GM12878 (cell line): ENCODE measurements around the gene ATXN2.
A peak's percentile ranks its signal among the peaks of the same experiment; 100 is the strongest.

ENCODE experiments used
- CHD1 ChIP-seq: IDR thresholded peaks from 2 replicates; pipeline ENCODE4 v1.6.1; 2012; ENCODE audit warnings: low read depth, low read length, improper control_type of control experiment
- EED ChIP-seq: sonication (generic); IDR thresholded peaks from 2 replicates; pipeline ENCODE4 v1.6.1; 2016; ENCODE audit warnings: antibody characterized with exemption, low read depth
- HCFC1 ChIP-seq: fragments of 150-350 bp; IDR thresholded peaks from 2 replicates; pipeline ENCODE4 v1.6.1; 2014; ENCODE audit warnings: low read length
- NFIC ChIP-seq: IDR thresholded peaks from 2 replicates; pipeline ENCODE4 v1.6.1; 2012; ENCODE audit warnings: low read depth, mild to moderate bottlenecking, inconsistent platforms, low read length, moderate library complexity
- POLR2A ChIP-seq: IDR thresholded peaks from 2 replicates; pipeline ENCODE4 v1.6.1; 2011; ENCODE audit warnings: low read depth, mild to moderate bottlenecking, low read length
- POLR2AphosphoS2 ChIP-seq: IDR thresholded peaks from 2 replicates; pipeline ENCODE4 v1.6.1; 2011; ENCODE audit warnings: low read depth, mild to moderate bottlenecking, low read length, improper control_type of control experiment, moderate library complexity
- REST ChIP-seq: IDR thresholded peaks from 2 replicates; pipeline ENCODE4 v1.6.1; 2012; ENCODE audit warnings: mild to moderate bottlenecking, low read depth, low read length
- TCF3 ChIP-seq: IDR thresholded peaks from 2 replicates; pipeline ENCODE4 v1.6.1; 2012; ENCODE audit warnings: low read depth, mild to moderate bottlenecking, low read length, borderline replicate concordance; ENCODE audit not compliant: insufficient read depth
- USF1 ChIP-seq: IDR thresholded peaks from 2 replicates; pipeline ENCODE4 v1.6.1; 2011; ENCODE audit warnings: borderline replicate concordance, low read depth, mild to moderate bottlenecking, moderate library complexity, mixed read lengths, low read length; ENCODE audit not compliant: insufficient read depth; ENCODE audit errors: extremely low read length
- ZBED1 ChIP-seq: IDR thresholded peaks from 2 replicates; pipeline ENCODE4 v1.6.1; 2016; ENCODE audit warnings: borderline replicate concordance
- TF ChIP-seq, protein P1 (sequence below): fragments of 450-650 bp; IDR thresholded peaks from 2 replicates; pipeline ENCODE4 v1.6.1; 2017; ENCODE audit warnings: mild to moderate bottlenecking
- TF ChIP-seq, protein P2 (sequence below): fragments of 450-650 bp; formaldehyde crosslinking; IDR thresholded peaks from 2 replicates; pipeline ENCODE4 v1.4.0; 2020; ENCODE audit warnings: mild to moderate bottlenecking, moderate library complexity

DNA sequence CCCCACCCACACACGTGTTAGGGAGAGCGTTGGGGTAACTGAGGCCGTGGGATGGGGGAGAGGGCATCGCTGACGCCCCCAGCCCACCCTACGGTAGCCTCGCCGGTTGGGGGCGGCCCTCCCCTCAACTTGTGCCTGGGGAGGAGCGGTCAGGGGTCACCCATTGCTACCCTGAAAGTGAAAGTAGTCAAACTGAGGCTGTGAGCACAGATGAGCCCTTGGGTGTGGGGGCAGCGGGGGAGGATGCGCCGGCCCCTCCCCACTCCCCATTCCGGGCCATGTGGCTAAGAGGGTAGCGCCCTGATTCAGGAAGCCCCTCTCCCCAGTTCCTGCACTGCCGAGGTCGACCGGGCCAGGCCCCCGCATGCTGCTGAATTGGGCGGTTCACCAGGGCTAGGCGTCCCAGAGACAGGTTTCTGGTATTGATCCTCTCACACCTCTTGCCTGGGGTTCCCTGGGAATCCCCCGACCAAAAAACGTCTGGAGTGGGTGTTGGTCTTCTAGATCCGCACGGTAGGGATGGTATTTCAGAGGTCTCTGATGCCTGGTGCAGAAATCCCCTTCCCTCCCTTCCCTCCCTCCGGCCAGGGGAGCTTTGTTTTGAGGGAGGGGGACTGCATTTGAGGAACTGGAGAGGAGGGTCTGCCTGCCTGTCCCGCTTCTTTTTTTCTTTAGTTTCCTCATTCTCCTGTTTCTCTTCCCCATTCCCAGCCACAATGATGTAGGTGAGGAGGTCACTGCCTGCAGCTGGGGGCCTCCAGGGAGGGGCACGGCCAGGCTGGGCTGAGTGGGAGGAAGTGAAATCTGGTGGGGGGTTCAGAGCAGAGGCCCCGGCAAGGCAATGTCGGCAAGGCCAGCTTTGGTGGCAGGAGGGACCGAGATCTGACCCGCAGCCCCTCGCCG is 192.4 kb downstream of the ATXN2 start:
- TF ChIP-seq EED, result peak; percentile 87
- TF ChIP-seq, protein P1, sequence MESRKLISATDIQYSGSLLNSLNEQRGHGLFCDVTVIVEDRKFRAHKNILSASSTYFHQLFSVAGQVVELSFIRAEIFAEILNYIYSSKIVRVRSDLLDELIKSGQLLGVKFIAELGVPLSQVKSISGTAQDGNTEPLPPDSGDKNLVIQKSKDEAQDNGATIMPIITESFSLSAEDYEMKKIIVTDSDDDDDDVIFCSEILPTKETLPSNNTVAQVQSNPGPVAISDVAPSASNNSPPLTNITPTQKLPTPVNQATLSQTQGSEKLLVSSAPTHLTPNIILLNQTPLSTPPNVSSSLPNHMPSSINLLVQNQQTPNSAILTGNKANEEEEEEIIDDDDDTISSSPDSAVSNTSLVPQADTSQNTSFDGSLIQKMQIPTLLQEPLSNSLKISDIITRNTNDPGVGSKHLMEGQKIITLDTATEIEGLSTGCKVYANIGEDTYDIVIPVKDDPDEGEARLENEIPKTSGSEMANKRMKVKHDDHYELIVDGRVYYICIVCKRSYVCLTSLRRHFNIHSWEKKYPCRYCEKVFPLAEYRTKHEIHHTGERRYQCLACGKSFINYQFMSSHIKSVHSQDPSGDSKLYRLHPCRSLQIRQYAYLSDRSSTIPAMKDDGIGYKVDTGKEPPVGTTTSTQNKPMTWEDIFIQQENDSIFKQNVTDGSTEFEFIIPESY, result no peak
- peak; percentile 41 for TF ChIP-seq POLR2A
- no peak for TF ChIP-seq USF1
- 0 out of 2 replicates have a peak, but pooled peaks have one; percentile 75 for TF ChIP-seq TCF3
- TF ChIP-seq, protein P2, sequence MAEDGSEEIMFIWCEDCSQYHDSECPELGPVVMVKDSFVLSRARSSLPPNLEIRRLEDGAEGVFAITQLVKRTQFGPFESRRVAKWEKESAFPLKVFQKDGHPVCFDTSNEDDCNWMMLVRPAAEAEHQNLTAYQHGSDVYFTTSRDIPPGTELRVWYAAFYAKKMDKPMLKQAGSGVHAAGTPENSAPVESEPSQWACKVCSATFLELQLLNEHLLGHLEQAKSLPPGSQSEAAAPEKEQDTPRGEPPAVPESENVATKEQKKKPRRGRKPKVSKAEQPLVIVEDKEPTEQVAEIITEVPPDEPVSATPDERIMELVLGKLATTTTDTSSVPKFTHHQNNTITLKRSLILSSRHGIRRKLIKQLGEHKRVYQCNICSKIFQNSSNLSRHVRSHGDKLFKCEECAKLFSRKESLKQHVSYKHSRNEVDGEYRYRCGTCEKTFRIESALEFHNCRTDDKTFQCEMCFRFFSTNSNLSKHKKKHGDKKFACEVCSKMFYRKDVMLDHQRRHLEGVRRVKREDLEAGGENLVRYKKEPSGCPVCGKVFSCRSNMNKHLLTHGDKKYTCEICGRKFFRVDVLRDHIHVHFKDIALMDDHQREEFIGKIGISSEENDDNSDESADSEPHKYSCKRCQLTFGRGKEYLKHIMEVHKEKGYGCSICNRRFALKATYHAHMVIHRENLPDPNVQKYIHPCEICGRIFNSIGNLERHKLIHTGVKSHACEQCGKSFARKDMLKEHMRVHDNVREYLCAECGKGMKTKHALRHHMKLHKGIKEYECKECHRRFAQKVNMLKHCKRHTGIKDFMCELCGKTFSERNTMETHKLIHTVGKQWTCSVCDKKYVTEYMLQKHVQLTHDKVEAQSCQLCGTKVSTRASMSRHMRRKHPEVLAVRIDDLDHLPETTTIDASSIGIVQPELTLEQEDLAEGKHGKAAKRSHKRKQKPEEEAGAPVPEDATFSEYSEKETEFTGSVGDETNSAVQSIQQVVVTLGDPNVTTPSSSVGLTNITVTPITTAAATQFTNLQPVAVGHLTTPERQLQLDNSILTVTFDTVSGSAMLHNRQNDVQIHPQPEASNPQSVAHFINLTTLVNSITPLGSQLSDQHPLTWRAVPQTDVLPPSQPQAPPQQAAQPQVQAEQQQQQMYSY (CRISPR knock-in tag), result no peak
- no peak for TF ChIP-seq NFIC
- TF ChIP-seq CHD1, result no peak
- no peak for TF ChIP-seq REST
- TF ChIP-seq HCFC1, result no peak
- TF ChIP-seq POLR2AphosphoS2, result no peak
- TF ChIP-seq ZBED1, result no peak
